ENCODE data around the gene C18orf32.

GRCh38 chr18:49495480-49495879, 8.4 kb upstream of the C18orf32 start:
- TF ChIP-seq CTCF (IDR thresholded peaks at IDR 0.05; ENCODE audit: extremely low read depth in 1 of 2, insufficient read depth in 1 of 2, low read depth in 1 of 2, low read length in 2 of 2) (no peak), MYC (IDR thresholded peaks at IDR 0.05; ENCODE audit: low read depth, low read length) (no peak), POLR2A (IDR thresholded peaks at IDR 0.05; ENCODE audit: low read depth, low read length) (no peak), MAX (IDR thresholded peaks at IDR 0.05; ENCODE audit: insufficient read depth, insufficient read length) (no peak), EZH2 (IDR thresholded peaks at IDR 0.05; ENCODE audit: borderline replicate concordance, low read depth, low read length, severe bottlenecking) (no peak)

Measured in endothelial cell of umbilical vein (primary cell).